Neural progenitor cell (in vitro differentiated cells): Measurements from ENCODE around the gene TTYH3. TPM values are rescaled to one million over a fixed set of nuclear protein-coding genes. Genes with fewer than 3 reads are reported as not detected.

Source experiments
- DNase-seq: peaks from one replicate; pipeline ENCODE4 v3.0.0-alpha.2; 2016; ENCODE audit warnings: low spot score
- H2AFZ ChIP-seq: fragments of 200-600 bp; sonication (generic); replicated peaks from 2 replicates; pipeline ENCODE4 v1.6.1; 2016; ENCODE audit warnings: antibody characterized with exemption
- H3F3A ChIP-seq: fragments of 200-600 bp; sonication (generic); 2 replicates; pipeline ENCODE4 v1.6.1; 2016; ENCODE audit warnings: antibody characterized with exemption, low read depth
- H3K27ac ChIP-seq: fragments of 200-600 bp; sonication (generic); 2 replicates; pipeline ENCODE4 v1.5.1; 2016; ENCODE audit warnings: mild to moderate bottlenecking
- H3K27me3 ChIP-seq: fragments of 200-600 bp; sonication (generic); 2 replicates; pipeline ENCODE4 v1.6.1; 2016; ENCODE audit warnings: mild to moderate bottlenecking, moderate library complexity
- H3K36me3 ChIP-seq: fragments of 200-600 bp; sonication (generic); 2 replicates; pipeline ENCODE4 v1.5.1; 2016
- H3K4me1 ChIP-seq: fragments of 200-600 bp; sonication (generic); 2 replicates; pipeline ENCODE4 v1.6.1; 2016; ENCODE audit warnings: mixed run types
- H3K4me2 ChIP-seq: fragments of 200-600 bp; sonication (generic); 2 replicates; pipeline ENCODE4 v1.6.1; 2016
- H3K4me3 ChIP-seq: fragments of 200-600 bp; sonication (generic); 2 replicates; pipeline ENCODE4 v1.5.1; 2016
- H3K79me2 ChIP-seq: fragments of 200-600 bp; sonication (generic); 2 replicates; pipeline ENCODE4 v1.6.1; 2016; ENCODE audit warnings: low read depth
- H3K9ac ChIP-seq: fragments of 200-600 bp; sonication (generic); 2 replicates; pipeline ENCODE4 v1.6.1; 2016
- H3K9me3 ChIP-seq: fragments of 200-600 bp; sonication (generic); 2 replicates; pipeline ENCODE4 v1.5.1; 2016; ENCODE audit warnings: low read depth
- H4K20me1 ChIP-seq: fragments of 200-600 bp; sonication (generic); 2 replicates; pipeline ENCODE4 v1.6.1; 2016; ENCODE audit warnings: low read depth
- H3K27ac Mint-ChIP-seq: 3 replicates; pipeline ENCODE4 v1.8.0; 2021; ENCODE audit warnings: mixed read lengths
- H3K27me3 Mint-ChIP-seq: 2 replicates; pipeline ENCODE4 v1.8.0; 2022; ENCODE audit warnings: low read depth, mild to moderate bottlenecking, inconsistent platforms, moderate library complexity, mixed read lengths; ENCODE audit not compliant: insufficient read depth
- H3K36me3 Mint-ChIP-seq: 3 replicates; pipeline ENCODE4 v1.8.0; 2021; ENCODE audit warnings: mixed read lengths
- H3K4me1 Mint-ChIP-seq: 3 replicates; pipeline ENCODE4 v1.8.0; 2021; ENCODE audit warnings: mixed read lengths
- H3K4me3 Mint-ChIP-seq: 3 replicates; pipeline ENCODE4 v1.8.0; 2021; ENCODE audit warnings: mild to moderate bottlenecking, moderate library complexity, mixed read lengths
- H3K9me3 Mint-ChIP-seq: 3 replicates; pipeline ENCODE4 v1.8.0; 2020; ENCODE audit warnings: mixed read lengths
- EZH2 ChIP-seq: fragments of 200-600 bp; sonication (generic); IDR thresholded peaks from 2 replicates; pipeline ENCODE4 v1.6.1; 2017; ENCODE audit warnings: antibody characterized with exemption, mild to moderate bottlenecking, moderate library complexity
- EZH2phosphoT487 ChIP-seq: fragments of 200-600 bp; sonication (generic); IDR thresholded peaks from 2 replicates; pipeline ENCODE4 v1.6.1; 2017; ENCODE audit warnings: antibody characterized with exemption
- total RNA-seq: library from RNA; depleted of rRNA; stranded (reverse); fragments of >200 nt; gene quantifications from 2 replicates; pipeline ENCODE4 v1.2.3, GENCODE V29; 2015; ENCODE audit warnings: low replicate concordance
- TF ChIP-seq, protein P1 (sequence below): fragments of 200-600 bp; sonication (generic); IDR thresholded peaks from 2 replicates; pipeline ENCODE4 v1.5.1; 2017; ENCODE audit warnings: antibody characterized with exemption, mild to moderate bottlenecking

TTYH3 gene
- total RNA-seq, 1 donor from 2014 or later, result 13.2 TPM

DNA sequence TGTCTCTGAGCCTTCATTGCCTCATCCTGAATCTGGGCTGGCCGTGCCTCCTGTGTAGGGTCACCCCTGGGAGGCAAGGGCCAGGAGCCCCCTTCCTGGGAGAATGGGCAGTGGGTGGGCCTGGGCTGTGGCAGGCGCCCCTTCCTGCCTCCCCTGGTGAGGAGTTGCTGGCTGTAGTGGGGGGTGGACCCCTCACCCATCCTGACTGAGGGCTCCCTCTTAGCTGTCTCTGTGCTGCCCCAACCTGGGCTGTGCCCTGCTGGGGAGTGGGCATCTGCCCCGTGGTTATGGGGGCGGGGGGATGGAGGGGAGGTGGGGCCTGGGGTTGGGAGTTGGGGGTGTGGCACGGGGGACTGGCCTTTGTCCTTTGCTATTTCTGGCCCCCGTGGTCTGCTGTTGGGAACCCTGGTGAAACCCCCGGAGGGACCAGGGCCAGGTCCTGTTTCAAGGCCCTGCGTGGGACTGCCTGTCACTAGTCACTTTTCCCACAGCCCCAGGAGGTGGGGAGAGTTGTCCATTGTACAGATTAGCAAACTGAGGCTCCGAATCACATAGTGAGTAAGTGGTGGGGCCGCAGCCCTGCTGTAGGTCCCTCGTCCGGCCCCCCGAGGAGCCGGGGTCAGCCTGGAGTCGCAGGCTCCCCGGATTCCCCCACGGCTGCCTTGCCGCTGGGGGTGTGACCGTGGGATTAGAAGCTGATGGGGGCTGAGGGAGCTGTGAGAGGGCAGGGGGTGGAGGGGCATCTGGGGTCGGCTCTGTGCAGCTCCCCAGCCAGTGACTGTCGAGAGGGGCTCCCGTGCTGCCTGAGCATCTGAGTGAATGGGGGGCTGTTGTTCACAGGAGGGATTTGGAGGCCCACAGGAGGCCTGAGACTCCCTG is 2.7 kb downstream of the TTYH3 start:
- no peak overlapping the region for H3K9ac ChIP-seq
- DNase-seq, result no peak
- peak overlapping the region; percentile 97 for H3K4me3 ChIP-seq
- H3K9me3 ChIP-seq, result no peaks in the 10 kb centered on the region
- H2AFZ ChIP-seq, result no peak overlapping the region
- peak overlapping the region; percentile 32 for H3K27ac ChIP-seq
- peaks cover 75% of the 10 kb centered on the region for H4K20me1 ChIP-seq
- peaks cover 2% of the 10 kb centered on the region for H3K27me3 Mint-ChIP-seq
- H3K36me3 Mint-ChIP-seq, result no peaks in the 10 kb centered on the region
- H3K4me1 Mint-ChIP-seq, result peaks cover 30% of the 10 kb centered on the region
- H3K4me1 ChIP-seq, result peaks cover 9% of the 10 kb centered on the region
- no peaks in the 10 kb centered on the region for H3K27me3 ChIP-seq
- H3K9me3 Mint-ChIP-seq, result no peaks in the 10 kb centered on the region
- H3K36me3 ChIP-seq, result no peaks in the 10 kb centered on the region
- peaks cover 20% of the 10 kb centered on the region for H3F3A ChIP-seq
- H3K4me3 Mint-ChIP-seq, result peak overlapping the region; percentile 94
- no peak for TF ChIP-seq EZH2
- H3K79me2 ChIP-seq, result peaks cover 76% of the 10 kb centered on the region
- peak overlapping the region; percentile 94 for H3K4me2 ChIP-seq
- H3K27ac Mint-ChIP-seq, result no peak overlapping the region

DNA sequence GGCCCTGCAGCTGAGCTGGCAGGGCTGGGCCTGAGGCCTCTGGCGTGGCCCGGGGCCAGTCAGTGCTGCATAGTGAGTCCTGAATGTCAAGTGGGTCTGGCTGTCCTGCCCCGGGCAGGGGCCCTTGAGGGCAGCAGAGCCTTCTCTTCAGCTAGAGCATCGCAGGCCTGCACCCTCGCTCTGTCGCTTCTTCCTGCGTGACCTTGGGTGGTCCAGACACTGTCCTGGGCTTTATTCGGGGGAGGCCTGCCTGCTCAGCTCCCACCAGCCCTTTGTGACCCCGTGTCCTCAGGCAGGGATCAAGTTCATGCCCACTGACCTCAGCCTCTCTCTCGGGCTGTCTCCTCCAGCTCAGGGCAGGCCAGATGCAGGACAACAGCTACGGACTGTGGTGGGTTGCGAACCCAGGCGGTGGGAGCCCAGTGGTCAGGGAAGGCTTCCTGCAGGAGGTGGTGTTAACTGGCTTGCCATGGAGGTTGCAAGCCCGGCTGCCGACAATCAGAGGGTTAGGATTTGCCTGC is 3.4 kb downstream of the TTYH3 start:
- H3K27ac Mint-ChIP-seq, result no peak overlapping the region
- Histone ChIP-seq H3K9me3 (no peaks in the 10 kb centered on the region), H3K27ac (no peak overlapping the region), H3F3A (peaks cover 18% of the 10 kb centered on the region), H3K36me3 (no peaks in the 10 kb centered on the region), H3K4me3 (no peak overlapping the region), H3K9ac (no peak overlapping the region), H3K4me1 (peaks cover 9% of the 10 kb centered on the region), H3K4me2 (no peak overlapping the region), H2AFZ (no peak overlapping the region), H3K27me3 (no peaks in the 10 kb centered on the region), H4K20me1 (peaks cover 82% of the 10 kb centered on the region), H3K79me2 (peaks cover 83% of the 10 kb centered on the region)
- no peaks in the 10 kb centered on the region for H3K36me3 Mint-ChIP-seq
- TF ChIP-seq, protein P1, sequence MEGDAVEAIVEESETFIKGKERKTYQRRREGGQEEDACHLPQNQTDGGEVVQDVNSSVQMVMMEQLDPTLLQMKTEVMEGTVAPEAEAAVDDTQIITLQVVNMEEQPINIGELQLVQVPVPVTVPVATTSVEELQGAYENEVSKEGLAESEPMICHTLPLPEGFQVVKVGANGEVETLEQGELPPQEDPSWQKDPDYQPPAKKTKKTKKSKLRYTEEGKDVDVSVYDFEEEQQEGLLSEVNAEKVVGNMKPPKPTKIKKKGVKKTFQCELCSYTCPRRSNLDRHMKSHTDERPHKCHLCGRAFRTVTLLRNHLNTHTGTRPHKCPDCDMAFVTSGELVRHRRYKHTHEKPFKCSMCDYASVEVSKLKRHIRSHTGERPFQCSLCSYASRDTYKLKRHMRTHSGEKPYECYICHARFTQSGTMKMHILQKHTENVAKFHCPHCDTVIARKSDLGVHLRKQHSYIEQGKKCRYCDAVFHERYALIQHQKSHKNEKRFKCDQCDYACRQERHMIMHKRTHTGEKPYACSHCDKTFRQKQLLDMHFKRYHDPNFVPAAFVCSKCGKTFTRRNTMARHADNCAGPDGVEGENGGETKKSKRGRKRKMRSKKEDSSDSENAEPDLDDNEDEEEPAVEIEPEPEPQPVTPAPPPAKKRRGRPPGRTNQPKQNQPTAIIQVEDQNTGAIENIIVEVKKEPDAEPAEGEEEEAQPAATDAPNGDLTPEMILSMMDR, result no peak
- TF ChIP-seq EZH2 (no peak), EZH2phosphoT487 (no peak)
- H3K9me3 Mint-ChIP-seq, result no peaks in the 10 kb centered on the region
- no peak for DNase-seq
- H3K4me1 Mint-ChIP-seq, result peaks cover 27% of the 10 kb centered on the region
- peaks cover 2% of the 10 kb centered on the region for H3K27me3 Mint-ChIP-seq
- peak overlapping the region; percentile 77 for H3K4me3 Mint-ChIP-seq

DNA sequence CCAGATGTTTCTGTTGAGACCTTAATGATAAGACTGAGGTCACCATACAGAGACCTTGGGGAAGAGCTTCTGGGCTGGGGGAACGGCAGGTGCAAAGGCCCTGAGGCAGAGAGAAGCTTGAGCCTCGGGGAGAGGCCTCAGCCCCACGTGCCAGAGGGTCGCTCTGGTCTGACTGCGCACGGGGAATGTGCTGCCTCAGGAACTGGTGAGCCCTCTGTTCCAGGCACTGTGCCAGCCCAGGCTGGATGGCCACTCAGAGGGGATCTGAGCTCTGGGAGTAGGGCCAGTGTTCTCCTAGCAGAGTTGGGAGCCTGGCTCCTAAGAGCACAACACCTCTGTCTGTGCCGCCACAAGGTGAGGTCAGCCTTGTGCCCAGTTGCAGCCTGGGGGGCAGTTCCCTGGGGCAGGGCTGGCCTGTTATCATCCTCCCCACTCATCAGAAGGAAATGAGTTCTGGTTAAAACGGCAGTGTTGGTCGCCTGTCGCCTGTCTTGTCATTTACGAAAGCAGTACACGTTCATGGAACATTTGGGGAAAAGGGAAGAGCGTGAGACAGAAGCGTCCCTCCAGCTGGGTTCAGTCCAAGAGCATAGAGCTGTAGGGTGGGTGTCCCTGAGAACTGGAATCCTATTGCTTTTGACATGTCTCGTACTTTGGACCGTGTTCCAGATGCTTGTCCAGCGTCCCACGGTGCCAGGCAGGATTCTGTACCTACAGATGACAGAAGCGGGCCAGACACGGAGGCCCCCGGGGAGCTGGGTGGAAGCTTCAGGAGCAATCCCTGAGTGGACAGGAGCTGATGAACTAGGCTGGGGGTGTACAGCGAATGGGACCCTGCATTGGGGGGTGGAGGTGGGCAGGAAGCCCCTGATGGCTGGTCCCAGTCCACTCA is 4.3 kb downstream of the TTYH3 start:
- Histone ChIP-seq H3K79me2 (peaks cover 86% of the 10 kb centered on the region), H4K20me1 (peaks cover 91% of the 10 kb centered on the region), H3K4me3 (no peak overlapping the region), H3K9ac (no peak overlapping the region), H3K27ac (no peak overlapping the region), H3K27me3 (no peaks in the 10 kb centered on the region), H2AFZ (no peak overlapping the region), H3K4me2 (no peak overlapping the region), H3F3A (peaks cover 15% of the 10 kb centered on the region), H3K9me3 (no peaks in the 10 kb centered on the region), H3K36me3 (no peaks in the 10 kb centered on the region), H3K4me1 (peaks cover 14% of the 10 kb centered on the region)
- H3K4me1 Mint-ChIP-seq, result peaks cover 31% of the 10 kb centered on the region
- TF ChIP-seq EZH2 (no peak), EZH2phosphoT487 (no peak)
- H3K36me3 Mint-ChIP-seq, result no peaks in the 10 kb centered on the region
- H3K4me3 Mint-ChIP-seq, result peak overlapping the region; percentile 70
- H3K27ac Mint-ChIP-seq, result peak overlapping the region; percentile 0
- no peaks in the 10 kb centered on the region for H3K9me3 Mint-ChIP-seq
- peaks cover 2% of the 10 kb centered on the region for H3K27me3 Mint-ChIP-seq
- no peak for DNase-seq

DNA sequence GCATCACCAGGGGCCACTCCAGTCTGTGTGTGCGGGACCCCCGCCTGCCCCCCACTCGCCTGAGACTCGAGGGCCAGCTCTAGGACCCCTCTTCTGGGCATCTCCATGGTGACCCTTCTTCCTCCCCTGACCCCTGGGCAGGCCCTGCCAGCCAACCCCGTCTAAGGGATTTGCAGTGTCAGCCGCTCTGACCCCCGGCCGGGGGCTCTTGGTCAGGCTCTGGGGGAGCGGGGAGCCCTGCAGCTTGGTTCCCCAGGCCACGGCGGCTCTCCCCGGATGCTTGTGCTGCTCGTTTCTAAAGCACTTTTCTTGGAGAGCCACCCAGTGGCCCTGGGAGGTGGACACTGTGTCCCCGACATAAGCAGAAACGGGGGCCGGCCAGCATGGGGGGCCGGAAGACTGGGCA is 5.3 kb downstream of the TTYH3 start:
- Histone ChIP-seq H4K20me1 (peaks cover 98% of the 10 kb centered on the region), H3K4me2 (no peak overlapping the region), H3K27me3 (no peaks in the 10 kb centered on the region), H3K4me1 (peaks cover 16% of the 10 kb centered on the region), H3K36me3 (no peaks in the 10 kb centered on the region), H3K9ac (no peak overlapping the region), H3K79me2 (peaks cover 89% of the 10 kb centered on the region), H3K9me3 (no peaks in the 10 kb centered on the region), H3K27ac (no peak overlapping the region), H3K4me3 (no peak overlapping the region), H2AFZ (no peak overlapping the region), H3F3A (peaks cover 18% of the 10 kb centered on the region)
- Mint-ChIP-seq H3K36me3 (no peaks in the 10 kb centered on the region), H3K27ac (no peak overlapping the region), H3K9me3 (no peaks in the 10 kb centered on the region), H3K27me3 (peaks cover 2% of the 10 kb centered on the region), H3K4me1 (peaks cover 34% of the 10 kb centered on the region), H3K4me3 (no peak overlapping the region)
- TF ChIP-seq, protein P1, result no peak
- no peak for TF ChIP-seq EZH2phosphoT487
- no peak for TF ChIP-seq EZH2
- no peak for DNase-seq
